Fibroblast of skin of abdomen (primary cell): Measurements from ENCODE around the gene AJAP1.

Experiments
- DNase-seq: peaks from one replicate; pipeline ENCODE4 v3.0.0-alpha.2; 2013

AJAP1 gene

GRCh38 chr1:4775506-4775905 is 121.1 kb downstream of the AJAP1 start:
- DNase-seq: no peak

- DNase-seq: no peak
Measured at GRCh38 chr1:4778056-4778455, 123.6 kb downstream of the AJAP1 start.

DNA sequence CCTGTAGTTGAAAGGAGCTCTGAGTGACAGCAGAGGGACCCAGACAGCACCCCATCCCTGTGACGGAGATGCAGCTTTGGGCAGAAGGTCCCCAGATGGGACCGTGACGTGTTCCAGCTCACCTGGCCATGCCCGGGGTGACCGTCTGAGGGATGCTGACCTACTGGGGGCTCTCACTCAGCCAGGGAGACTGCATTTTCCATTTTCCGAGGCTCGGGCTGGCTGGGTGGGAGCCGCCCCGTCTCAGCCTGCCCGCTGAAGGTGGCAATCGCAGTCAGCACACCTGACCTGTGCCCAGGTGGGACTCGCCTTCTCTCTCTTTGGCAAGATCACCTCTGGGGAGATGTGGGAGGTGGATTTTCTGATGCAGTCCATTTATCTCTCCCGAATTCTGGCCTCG is 127.2 kb downstream of the AJAP1 start:
- no peak for DNase-seq

GRCh38 chr1:4784761-4785160 is 130.4 kb downstream of the AJAP1 start:
- DNase-seq: no peak

DNA sequence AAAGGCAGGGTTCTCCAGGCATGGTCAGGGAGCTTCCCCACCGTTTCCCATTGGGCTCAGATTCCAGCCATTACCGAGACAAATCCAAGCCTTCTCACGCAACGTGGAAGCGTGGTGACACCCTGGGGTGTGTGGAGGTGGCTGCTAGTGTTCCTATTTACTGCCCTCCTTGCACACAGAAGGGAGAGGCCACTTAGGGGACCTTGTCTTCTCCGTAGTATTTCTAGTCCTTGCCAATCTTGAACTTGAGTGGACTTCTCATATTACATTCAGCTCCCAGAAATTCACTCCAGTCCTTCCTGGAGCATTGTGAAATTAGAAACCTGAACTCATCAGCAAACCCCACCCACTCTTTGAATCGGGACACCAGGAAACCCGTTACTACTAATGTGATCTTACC is 131.6 kb downstream of the AJAP1 start:
- DNase-seq: no peak

DNA sequence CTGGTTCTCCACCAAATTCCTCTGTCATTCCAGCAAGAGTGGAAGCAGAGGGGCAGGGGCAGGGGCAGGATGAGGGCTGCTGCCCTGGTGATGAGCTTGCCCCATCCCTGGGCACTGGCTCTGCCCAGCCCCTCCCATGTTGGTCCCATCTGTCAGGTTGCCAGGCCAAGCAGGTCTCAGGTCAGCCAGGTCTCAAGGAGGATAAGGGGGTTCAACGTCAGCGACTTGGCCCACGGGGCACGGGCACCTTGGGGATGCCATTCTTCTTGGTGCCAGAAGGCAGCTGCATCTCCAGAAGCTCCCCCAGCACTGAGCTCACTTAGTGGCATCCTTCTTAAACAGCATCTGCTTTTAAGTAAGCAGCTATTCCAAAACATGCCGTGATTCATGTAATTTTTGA is 133.1 kb downstream of the AJAP1 start:
- no peak for DNase-seq

GRCh38 chr1:4792565-4792964 is 138.2 kb downstream of the AJAP1 start:
- DNase-seq: no peak

DNA sequence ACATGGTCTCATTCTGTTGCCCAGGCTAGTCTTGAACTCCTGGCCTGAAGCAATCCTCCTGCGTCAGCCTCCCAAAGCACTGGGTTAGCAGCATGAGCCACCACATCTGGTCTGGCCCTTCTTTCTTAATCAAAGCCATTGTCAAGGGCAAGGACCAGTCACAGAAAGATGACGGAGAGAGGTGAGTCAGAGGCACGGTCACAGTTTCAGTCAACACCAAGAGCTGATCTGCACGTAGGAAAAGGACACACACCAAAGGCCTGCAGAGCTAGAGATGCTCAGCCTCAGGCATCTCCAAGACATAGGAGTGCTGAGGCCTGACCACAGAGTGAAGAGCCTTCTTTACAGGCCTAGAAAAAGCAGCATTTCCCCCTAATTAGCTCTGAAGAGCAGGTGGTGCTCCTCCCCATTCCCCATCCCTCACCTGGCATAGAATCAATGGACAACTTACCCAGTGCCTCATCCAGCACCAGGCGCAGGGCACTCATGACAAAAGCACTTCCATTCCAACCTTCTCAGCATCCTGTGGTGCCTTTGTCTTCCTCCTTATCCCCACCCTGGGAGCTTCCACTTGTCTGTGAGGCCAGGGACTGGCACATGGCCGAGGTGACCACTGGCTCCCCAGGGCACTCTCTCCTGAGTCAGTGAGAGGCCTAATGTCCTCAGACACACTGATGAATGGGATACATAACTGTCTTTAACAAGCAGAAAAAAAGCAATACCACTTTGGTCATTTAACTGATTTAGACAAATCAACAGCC is 139.8 kb downstream of the AJAP1 start:
- no peak for DNase-seq

GRCh38 chr1:4796161-4797015 is 142.0 kb downstream of the AJAP1 start:
- DNase-seq: no peak

DNA sequence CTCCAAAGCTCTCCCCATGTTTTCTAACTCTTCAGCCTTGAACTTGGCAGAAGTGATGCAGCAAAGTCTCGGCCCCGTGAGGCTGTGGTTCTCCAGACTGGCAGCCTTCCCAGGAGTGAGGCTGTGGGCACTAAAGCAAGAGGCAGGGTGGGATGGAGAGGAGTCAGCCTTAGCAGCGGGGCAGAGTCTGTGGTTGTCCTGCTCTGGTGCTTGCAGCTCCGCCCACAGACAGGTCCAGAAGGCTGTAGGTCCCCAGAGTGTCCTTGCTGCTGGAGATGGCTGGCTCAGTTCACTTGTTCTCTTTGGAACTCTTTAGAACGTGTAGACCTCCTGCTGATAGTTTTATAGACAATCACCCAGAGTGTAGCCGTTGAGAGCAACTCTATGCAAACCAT is 142.6 kb downstream of the AJAP1 start:
- no peak for DNase-seq

GRCh38 chr1:4797429-4797828 is 143.0 kb downstream of the AJAP1 start:
- no peak for DNase-seq

- DNase-seq: peak; percentile 1
Measured at GRCh38 chr1:4801192-4801924, 146.9 kb downstream of the AJAP1 start.

- DNase-seq: no peak
Measured at GRCh38 chr1:4802024-4802423, 147.6 kb downstream of the AJAP1 start.

DNA sequence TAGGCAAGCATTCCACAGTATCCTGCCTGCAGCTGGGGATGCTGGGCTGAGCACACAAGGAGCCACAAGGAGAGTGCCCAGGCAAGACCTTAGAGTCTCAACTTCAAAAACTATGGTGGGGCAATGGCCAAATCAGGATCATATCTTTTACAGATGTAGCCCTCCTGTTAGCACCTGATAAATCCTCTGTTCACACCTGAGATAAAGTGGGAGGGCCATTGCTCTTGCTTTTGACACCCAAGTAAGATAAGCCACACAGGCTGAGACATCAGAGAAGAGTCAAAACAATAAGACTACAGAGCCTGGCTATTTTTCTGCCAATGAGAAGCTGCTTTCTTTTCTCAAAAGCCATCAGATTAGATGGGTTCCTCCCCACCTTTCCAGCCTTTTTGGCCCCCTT is 148.9 kb downstream of the AJAP1 start:
- DNase-seq: no peak

GRCh38 chr1:4805987-4806386 is 151.6 kb downstream of the AJAP1 start:
- no peak for DNase-seq

DNA sequence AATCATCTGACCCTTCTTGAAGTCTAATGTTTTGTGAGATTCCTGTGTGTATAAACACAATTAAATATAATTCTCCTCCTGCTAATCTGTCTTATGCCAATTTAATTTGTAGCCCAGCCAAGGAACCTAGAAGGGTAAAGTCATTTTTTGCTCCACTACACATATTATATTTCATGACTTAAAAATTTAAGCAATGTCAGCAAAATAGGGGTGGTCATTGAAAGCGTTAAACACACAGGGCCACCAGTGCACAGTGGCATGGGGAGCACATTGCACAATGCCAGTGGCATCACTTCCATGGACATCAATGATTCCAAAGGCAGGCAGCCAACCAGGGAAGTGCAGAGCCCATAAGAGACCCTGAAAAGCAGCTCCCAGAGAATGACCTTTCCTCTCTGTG is 166.1 kb downstream of the AJAP1 start:
- DNase-seq: no peak

DNA sequence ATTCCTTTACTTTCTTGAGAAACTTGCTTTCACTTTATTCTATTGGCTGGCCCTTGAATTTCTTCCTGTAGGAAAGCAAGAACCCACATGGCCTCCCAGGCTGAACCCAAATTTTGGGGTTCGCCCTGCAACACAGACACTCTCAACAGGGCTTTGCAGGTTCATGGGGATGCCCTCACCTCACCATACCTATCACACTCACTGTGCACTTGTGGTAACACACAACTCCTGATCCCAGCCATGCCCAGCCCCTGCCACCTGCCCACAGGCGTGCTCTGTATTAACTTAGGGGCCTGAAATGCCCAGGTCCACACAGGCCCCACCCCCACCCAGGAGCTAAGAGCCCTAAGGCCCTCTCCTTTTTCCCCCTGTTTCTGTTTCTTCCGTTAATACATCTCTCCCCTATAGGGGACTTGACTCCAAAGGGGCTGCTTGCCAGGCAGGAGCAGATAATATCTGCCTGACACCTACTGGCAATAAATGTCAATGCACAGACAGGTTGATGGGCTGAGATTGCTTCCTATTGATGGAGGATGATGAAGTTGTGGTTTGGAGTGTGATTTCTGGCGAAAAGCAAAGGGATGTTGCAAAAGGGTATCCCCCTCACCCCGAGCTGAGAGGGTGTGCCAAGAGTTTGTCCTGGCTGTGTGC is 171.5 kb downstream of the AJAP1 start:
- peak; percentile 10 for DNase-seq

DNA sequence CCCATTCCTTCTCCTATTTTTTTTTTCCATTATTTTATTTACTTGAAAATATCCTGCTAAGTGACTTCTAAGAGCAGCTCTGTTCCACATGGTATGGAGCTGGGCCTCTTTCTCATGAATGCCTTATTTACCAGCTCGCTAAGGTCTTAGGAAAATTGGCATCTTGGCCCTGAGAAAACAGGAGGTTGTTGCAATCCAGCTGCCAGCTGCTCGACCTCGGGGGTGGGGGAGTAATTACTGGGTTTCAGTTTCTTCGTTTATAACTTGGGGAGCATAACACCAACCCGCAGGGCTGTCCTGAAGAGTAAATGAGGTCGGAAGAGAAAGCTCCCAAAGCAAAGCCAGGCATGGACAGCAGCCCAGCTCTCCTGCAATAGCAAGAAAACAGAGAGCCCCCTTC is 176.3 kb downstream of the AJAP1 start:
- DNase-seq: no peak

- no peak for DNase-seq
Measured at GRCh38 chr1:4836574-4836973, 182.2 kb downstream of the AJAP1 start.

- DNase-seq: no peak
Measured at GRCh38 chr1:4837031-4837600, 182.7 kb downstream of the AJAP1 start.

DNA sequence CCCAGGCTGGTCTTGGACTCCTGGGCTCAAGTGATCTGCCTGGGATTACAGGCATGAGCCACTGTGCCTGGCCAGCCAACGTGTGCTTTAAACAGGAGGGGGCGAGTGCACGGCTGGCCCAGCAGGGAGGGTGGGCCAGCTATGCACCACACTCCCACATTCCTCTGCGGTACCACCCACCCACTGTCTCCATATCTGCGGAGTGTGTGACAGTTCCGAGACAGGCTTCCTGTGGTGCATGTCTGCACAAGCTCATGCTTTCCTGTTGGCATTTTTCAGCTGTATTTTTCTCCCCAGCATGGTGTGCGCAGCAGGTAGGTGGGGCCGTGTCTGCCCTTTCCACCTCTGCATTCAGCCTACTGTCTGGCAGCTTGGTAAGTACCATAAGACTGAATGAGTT is 183.3 kb downstream of the AJAP1 start:
- no peak for DNase-seq

- DNase-seq: no peak
Measured at GRCh38 chr1:4838231-4838630, 183.8 kb downstream of the AJAP1 start.
